ENCODE data around the gene FAM9C.
"Not testable (repeated sequence)": the region's sequence is repeated elsewhere in the genome, so short reads cannot be mapped to it uniquely, and the experiment has no call there.

Gene FAM9C

GRCh38 chrX:13043138-13043537 is 1.3 kb downstream of the FAM9C start:
- DNase-seq (ENCODE audit: low read depth): no peak

- DNase-seq (ENCODE audit: low read depth): no peak
Observed at GRCh38 chrX:13036896-13037295, 7.5 kb downstream of the FAM9C start.

- DNase-seq (ENCODE audit: low read depth): no peak
Observed at GRCh38 chrX:13033193-13033592, 11.2 kb downstream of the FAM9C start.

GRCh38 chrX:13029887-13030771 is 14.3 kb downstream of the FAM9C start:
- no peak for DNase-seq (ENCODE audit: low read depth)

GRCh38 chrX:13029637-13029886 is 14.9 kb downstream of the FAM9C start:
- DNase-seq (ENCODE audit: low read depth): no peak

GRCh38 chrX:13028871-13029636 is 15.4 kb downstream of the FAM9C start:
- DNase-seq (ENCODE audit: low read depth): no peak

- no peak for DNase-seq (ENCODE audit: low read depth)
Observed at GRCh38 chrX:13026877-13027652, 17.4 kb downstream of the FAM9C start.

GRCh38 chrX:13024986-13025385 is 19.4 kb downstream of the FAM9C start:
- no peak for DNase-seq (ENCODE audit: low read depth)

- DNase-seq (ENCODE audit: low read depth): no peak
Observed at GRCh38 chrX:13023979-13024378, 20.4 kb downstream of the FAM9C start.

GRCh38 chrX:13023567-13023966 is 20.9 kb downstream of the FAM9C start:
- DNase-seq (ENCODE audit: low read depth): no peak

- DNase-seq (ENCODE audit: low read depth): no peak
Observed at GRCh38 chrX:13022926-13023325, 21.5 kb downstream of the FAM9C start.

GRCh38 chrX:13016731-13017130 is 27.7 kb downstream of the FAM9C start:
- not testable (repeated sequence) for DNase-seq (ENCODE audit: low read depth)

- DNase-seq (ENCODE audit: low read depth): no peak
Observed at GRCh38 chrX:13015536-13016236, 28.7 kb downstream of the FAM9C start.

GRCh38 chrX:13014111-13015096 is 30.0 kb downstream of the FAM9C start:
- no peak for DNase-seq (ENCODE audit: low read depth)

GRCh38 chrX:13013363-13014110 is 30.9 kb downstream of the FAM9C start:
- DNase-seq (ENCODE audit: low read depth): no peak

GRCh38 chrX:13010546-13010945 is 33.9 kb downstream of the FAM9C start:
- no peak for DNase-seq (ENCODE audit: low read depth)

- no peak for DNase-seq (ENCODE audit: low read depth)
Observed at GRCh38 chrX:13009844-13010243, 34.6 kb downstream of the FAM9C start.

- no peak for DNase-seq (ENCODE audit: low read depth)
Observed at GRCh38 chrX:13009273-13009672, 35.1 kb downstream of the FAM9C start.

- DNase-seq (ENCODE audit: low read depth): no peak
Observed at GRCh38 chrX:13008851-13009250, 35.6 kb downstream of the FAM9C start.

GRCh38 chrX:13008189-13008533 is 36.3 kb downstream of the FAM9C start:
- no peak for DNase-seq (ENCODE audit: low read depth)
